ENCODE measurements around the gene PRSS27.
"Not testable (repeated sequence)": the region's sequence is repeated elsewhere in the genome, so short reads cannot be mapped to it uniquely, and the experiment has no call there.

The PRSS27 gene

DNA sequence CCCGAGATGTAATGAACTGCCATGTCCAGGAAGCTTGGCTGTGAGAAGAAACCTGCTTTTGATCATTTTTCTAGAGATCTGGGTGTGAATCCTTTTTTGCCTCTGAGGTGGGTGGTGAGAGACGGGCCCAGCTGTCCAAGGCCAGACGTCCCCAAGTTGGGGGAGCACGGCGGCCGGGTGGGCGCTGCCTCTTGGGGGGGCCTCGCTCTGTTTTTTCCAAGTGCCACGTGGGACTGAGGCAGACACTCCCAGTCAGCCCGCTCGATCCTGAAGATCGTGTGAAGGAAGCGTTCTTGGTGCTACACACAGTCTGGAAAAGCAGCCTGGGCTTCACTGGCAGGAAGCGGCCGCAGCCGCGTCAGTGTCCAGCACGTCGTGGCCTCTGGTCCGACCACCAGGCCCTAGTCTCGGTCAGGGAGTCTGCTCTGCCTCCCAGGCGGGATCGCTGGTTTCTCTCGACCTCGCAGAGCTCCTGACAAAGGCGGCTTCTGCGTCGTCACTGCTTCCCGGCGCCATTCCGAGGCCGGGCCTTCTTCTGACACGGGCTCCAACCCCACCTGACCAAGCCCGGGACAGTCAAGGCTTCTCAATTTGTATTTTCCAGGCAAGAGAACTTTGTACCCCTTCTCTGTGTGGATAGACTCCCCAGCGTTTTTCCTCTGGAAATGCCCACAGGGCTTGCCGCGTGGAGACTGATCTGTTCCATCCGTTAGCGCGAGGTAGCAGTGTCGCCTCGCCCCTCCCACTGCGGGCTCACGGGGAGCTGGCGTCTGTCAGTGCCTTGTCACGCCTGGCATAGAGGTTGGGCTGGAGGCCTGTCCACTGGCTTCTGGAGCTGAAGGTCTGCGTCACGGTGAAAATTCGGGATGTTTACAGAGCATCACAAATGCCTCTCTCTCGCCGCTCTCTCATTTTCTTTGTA lies 12.4 kb downstream of the PRSS27 start:
- no peak for DNase-seq

DNA sequence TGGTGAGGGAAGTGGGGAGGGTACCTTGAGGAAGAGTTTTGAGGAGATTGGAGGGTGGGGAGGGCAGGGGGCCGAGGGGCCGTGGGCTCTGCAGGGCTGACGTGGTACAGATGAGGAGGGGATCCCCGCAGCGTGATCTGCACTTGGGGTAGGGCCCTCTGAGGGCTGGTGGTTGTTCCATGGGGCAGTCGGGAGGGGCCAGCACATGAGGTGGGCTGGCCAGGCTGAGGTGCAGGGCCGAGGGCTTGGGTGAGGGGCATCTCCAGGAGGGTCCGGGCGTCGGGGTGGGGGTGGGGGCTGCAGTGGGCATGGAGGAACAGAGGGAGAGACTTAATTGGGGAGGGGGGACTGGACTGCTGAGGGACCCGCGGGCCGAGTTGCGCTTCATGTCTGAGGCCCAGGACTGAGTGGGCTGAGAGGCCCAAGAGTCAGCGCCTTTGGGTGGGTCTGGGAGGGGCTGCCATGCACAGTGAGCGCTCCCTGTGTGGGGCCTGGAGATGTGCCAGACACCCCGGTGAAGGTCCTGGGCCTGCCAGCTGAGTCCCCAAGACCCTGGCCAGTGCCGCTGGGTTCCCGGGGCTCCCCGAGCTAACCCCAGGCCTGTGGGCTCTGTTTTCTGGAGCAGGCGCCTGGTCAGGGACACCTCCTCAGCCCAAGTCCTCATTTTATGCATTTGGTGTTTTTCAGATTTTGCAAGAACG lies 13.3 kb downstream of the PRSS27 start:
- DNase-seq = no peak

DNA sequence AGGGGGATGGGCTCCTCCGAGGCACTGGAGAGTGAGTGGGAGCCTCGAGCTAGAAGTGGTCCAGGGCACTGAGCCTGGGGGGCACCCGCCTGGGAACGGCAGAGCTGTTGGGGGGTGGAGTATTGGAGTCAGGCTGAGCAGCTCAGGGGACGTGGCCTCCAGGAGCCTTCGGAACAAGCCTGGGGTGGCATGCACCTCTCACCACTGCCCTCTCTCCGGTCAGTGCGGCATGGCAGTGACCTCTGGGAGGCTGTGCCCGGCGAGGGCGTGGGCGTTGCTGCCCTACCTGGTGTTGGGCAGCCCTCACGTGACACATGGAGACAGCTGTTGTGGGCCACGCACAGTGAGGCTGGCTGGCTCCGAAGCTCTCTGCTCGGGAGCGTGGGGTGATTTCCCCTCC lies 13.9 kb downstream of the PRSS27 start:
- DNase-seq = no peak

- no peak for DNase-seq
Observed at GRCh38 chr16:2705351-2705750, 14.7 kb downstream of the PRSS27 start.

DNA sequence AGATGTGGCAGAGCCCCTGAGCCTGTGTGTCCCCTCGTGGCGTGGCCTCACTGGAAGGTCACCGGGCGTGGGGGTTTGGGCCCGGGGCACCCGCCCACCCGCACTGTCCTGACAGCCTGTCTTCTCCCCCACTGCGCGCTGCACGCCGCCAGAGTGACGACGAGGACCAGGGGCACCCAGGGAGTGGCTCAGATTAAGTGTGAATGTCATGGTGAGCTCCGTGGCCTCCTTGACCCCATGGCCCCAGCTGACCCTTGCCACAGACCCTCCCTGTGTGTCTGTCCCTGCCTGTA lies 15.1 kb downstream of the PRSS27 start:
- DNase-seq = no peak

DNA sequence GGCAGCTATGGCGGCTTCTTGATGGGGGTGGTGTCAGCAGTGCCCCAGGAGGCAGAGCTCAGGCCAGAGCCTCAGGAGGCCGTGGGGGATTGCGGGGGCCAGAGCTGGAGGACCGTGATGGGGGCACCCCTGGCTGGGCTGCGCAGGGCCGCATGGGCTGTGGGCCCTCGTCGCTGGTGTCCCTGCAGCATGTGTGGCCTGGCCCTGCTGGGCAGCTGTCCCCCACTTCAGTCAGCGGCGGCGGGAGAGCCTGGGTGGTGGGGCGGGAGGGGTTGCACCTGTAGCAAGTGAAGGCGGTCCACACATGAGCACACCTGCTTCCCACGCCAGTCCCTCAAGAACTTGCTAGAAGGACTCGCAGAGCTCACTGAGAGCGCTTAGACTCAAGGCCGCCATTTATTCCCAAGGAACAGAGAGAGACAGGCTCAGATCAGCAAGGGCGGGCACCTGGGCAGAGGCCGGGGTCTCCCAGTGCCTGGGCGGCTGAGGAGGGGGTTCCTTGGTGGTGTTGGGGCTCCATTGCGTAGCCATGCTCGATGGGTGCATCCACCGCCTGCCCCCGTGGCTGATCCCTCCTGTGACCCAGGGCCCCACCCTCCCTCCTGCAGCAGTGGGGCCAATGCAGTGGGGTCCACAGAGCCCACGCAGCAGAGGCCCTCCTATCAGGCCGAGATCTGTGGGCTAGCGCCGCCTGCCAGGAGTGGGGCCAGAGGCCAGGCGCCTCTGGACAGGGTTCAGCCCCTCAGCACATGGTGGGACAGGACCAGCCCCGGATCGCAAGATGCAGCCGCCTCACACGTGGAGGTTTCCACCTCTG lies 15.7 kb downstream of the PRSS27 start:
- no peak for DNase-seq

DNA sequence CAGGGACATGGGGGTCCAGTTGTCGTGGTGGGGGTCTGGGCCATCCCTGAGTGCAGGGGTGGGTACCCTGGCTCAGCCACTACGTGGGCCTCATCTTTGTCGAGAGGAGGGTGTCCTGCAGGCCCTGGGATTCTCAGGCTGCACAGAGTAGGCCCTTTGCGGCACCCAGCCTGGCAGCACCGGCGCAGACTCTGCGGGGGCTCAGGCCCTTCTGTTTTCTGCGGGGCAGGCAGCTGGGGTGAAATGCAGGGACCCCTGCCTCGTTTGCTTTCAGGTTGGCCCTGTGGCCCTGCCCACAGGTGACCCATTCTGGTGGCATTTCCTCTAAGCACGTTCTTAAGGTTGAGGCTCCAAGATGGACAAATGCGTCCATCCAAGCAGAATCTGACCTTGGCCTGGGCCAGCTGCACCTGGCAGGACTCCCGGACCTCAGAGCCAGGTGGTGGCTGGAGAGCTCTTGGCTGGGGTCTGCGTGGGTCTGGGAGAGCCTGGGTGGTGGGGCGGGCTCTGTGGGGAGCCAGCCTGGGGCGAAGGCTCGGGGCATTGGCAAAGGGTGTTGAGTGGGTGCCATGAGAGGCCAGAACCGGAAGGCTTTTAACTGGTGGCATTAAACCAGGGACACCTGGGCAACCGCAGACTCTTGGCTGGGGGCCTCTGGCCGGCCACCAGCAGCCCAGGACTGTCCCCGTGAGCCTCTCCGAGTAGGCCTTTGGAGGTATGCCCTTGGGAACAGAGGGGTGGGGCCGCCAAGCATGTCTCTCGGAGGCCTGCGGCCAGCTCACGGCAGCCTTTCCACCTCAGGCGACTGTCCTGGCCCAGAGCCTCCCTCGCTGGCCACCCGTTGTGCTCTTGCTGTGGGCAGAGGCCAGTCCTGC lies 16.9 kb downstream of the PRSS27 start:
- no peak for DNase-seq

GRCh38 chr16:2702438-2702825 lies 17.6 kb downstream of the PRSS27 start:
- DNase-seq = no peak

DNA sequence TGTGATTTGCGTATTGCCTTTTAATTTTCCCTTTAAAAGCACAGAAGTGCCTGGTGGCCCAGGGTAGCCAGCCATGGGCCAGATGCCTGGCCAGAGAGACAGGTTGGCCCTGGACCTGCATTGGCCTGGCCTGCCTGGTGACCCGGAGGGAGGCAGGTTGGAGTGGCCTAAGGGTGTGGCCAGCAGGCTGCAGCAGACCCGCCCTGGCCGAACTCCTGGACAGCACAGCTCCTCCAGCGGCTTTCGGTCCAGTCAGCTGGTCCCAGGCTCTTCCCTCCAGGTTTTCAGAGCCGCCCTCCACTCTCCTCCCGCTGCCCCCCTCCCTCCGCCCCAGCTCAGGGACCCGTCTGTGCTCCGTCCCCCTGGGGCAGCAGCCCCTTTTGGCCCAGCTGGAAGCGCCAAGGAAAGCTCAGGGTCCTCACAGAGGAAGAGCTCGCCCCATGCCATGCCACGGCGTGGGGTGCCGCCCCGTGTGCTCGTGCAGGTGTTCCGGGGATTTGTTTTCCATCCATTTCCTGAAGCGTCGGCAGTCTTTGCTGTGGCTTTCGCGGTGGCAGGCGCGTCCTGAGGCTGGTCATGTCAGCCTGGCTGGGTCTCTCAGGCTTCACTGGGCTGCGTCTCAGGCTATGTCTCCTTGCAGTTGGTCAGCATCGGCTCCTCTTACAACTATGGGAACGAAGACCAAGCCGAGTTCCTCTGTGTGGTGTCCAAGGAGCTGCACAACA lies 18.1 kb downstream of the PRSS27 start:
- no peak for DNase-seq

- no peak for DNase-seq
Observed at GRCh38 chr16:2701272-2701671, 18.8 kb downstream of the PRSS27 start.

GRCh38 chr16:2700786-2701185 lies 19.2 kb downstream of the PRSS27 start:
- DNase-seq = no peak

- no peak for DNase-seq
Observed at GRCh38 chr16:2699791-2700600, 20.0 kb downstream of the PRSS27 start.

DNA sequence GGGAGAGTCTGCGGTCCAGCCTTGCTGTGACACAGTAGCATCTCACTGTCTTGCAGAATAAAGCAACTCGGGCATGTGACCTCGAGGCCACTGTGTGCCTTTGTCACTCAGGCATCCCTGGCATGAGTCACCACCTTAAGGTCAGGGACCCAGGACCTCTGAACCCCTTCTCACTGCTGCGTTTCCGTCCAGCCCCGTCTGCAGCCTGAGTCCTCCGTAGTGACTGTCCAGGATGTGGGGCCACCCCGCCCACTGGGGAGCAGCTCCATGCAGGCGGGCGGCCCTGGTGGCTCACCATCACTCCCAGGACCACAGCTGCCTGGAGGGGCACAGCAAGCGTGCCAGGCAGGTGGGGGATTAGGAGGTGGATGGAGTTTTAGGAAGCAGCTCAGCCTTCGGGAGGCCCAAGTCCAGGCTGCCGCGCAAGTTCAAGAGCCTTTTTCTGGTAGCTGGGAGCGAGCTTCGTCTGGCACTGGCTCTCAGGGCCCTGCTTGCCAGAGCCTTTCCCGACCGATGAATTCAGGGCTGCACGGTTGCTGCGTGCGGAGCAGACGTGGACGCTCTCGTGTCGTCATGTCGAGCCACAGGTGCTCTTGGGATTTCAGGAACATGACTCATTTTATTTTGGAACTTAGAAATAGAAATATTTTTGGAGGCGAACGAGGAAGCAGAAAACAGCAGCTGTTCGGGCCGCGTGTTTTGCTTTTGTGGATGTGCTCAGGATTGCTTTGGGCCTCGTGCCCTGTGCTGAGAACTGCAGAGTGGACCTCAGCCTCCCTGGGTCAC lies 20.9 kb downstream of the PRSS27 start:
- DNase-seq = no peak

DNA sequence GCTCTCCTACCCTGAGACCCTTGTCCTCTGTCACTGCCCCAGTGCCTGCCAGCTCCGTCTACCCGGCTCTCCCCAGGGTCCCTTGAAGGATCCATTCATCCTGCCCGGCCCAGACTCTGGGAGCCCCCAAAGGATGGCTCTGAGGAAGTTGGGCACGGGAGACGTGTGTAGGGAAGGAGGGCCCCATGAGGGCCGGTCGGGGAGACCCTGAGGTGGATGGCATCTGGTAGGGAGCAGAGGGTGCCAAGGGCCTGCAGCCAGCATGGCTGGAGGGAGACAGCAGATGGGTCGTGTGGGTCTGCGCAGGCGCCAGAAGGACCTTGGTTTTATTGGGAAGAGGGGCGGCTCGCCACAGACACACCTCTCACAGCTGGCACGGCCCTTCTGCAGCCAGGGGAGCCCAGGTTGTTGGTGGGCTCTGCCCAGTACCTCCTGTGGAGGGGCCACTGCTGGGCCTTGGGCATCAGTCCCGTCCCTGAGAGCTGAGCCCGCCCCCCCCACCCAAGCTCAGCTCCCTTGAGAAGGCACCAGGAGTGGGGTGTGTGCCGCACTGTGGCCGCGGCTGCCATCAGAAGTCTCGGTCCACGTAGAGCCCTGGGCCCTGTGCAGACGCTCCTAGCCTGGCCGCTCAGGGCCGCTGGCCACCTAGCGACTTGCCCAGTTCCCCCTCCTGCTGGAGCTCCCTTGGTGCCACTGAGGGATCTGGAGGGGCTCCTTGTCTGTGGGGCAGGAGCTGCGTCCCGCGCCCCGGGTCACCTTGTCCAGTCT lies 21.7 kb downstream of the PRSS27 start:
- DNase-seq = no peak

DNA sequence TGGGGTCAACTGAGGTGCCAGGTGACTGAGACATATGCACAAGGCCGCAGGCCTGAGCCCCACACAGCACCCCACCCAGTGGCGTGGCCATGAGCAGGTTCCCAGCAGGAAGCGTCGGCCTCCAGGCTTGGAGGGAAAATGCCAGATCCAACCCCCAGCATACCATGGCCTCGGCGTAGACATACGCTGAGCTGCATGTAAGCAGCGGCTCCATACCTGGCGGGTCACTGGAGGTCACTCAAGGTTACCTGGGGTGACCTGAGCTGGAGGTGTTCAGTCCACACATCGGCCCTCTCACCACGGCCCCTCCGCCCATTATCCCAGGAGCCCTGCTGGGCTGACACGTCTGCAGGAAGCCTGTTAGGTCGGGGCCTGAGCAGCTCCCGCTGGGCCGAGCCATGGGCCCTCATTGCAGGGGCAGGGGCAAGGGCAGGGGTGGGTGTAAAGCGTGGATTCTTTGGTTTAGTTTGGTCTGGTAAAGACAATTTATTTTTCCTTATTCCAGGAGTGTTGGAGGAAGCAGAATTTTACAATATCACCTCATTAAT lies 22.5 kb downstream of the PRSS27 start:
- DNase-seq = no peak

DNA sequence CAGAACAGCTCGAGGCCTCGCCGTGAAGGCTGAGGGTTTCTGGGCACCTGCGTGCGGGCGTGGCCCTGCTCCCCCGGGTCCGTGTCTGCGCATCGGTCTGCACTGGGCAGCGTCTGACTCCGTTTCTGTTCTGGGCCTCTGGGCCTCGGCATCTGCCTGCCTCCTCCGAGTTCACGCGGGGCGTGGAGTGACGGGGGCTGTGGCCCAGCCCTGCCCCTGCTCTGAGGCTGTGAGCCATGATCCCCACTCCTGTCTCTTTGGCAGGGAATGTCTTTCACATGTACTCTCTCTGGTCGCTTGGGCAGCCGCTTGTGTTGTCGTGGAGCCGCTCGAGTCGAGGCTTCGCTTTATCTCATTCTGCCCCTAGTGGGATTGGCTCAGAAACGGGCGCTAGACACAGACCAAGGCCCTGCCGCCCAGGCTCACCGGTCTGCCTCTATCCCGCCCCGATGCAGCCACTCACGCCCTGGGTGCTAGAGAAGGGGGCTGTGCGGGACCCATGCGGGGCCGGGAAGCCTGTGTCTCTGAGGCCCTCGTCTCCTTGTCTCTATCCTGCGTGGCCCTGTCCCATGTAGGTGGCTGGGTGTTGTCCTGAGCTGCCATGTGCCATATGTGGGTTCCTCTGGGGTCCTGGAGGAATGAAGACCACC lies 23.3 kb downstream of the PRSS27 start:
- not testable (repeated sequence) for DNase-seq

DNA sequence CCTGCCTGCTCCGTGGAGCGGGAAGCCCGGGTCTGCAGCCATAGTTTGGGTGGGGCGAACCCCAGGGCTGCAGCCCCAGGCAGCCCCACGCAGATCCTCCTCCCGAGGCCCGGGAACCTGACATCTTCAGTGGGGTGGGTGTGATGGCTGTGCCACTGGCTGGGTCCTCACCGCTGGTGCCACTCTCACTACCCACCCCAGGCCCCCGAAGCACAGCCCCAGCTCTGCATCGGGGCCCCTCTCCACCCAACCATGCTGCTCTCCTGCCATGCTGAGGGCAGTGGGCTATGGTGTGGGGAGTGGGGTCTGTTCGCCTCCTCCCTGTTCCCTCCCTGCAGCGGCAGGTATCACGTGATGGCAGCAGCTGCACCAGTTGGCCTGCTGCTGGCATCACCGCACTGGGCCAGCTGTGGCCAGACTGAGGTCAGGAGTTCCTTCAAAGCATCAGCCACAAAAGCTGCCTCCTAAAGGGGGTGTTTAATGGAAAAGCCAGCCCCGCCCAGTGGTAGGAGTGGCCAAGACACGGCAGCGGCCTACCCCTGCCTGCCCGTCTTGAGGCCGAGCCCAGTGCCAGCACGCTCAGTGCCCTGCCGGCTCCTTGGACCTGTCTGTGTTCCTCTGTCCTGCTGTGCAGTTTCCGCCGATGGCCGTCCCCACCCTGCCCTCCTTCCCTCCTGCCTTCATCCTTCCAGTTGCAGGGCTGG lies 26.9 kb downstream of the PRSS27 start:
- no peak for DNase-seq
